NCI-H82 treated with DMSO at 0.1 percent for 48 hours (cell line): Measurements from ENCODE around the gene DOK3.

Source experiments
- DNase-seq: peaks from one replicate; lab custom pipeline; 2025; ENCODE audit not compliant: unreplicated experiment; lab: John Stamatoyannopoulos, UW

Gene DOK3, protein sequence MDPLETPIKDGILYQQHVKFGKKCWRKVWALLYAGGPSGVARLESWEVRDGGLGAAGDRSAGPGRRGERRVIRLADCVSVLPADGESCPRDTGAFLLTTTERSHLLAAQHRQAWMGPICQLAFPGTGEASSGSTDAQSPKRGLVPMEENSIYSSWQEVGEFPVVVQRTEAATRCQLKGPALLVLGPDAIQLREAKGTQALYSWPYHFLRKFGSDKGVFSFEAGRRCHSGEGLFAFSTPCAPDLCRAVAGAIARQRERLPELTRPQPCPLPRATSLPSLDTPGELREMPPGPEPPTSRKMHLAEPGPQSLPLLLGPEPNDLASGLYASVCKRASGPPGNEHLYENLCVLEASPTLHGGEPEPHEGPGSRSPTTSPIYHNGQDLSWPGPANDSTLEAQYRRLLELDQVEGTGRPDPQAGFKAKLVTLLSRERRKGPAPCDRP

GRCh38 chr5:177509381-177509951 lies at the start of gene DOK3:
DOK3 (minus strand) TSS chr5:177509826; CDS start chr5:177509540, 286 bp downstream.
- DNase-seq = no peak

GRCh38 chr5:177557796-177558195 lies 48.2 kb upstream of the DOK3 start:
- DNase-seq = no peak

GRCh38 chr5:177557041-177557647 lies 47.5 kb upstream of the DOK3 start:
- no peak for DNase-seq

DNA sequence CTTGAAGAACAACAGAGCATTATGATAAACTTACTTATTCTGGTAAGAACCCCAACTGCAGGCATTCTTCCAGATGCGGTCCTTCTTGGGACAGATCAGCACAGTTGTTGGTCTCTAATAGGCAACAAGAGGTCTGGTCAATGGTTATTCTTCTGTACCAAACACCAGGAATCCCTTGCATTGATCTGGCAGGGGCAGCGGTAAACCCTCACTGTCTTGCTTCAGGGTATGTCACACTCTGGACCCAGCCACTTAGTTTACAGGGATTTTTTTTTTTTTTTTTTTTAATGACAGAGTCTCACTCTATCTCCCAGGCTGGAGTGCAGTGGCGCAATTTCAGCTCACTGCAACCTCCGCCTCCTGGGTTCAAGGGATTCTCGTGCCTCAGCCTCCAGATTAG lies 46.0 kb upstream of the DOK3 start:
- DNase-seq = no peak

- DNase-seq = no peak
Observed at GRCh38 chr5:177555228-177555627, 45.6 kb upstream of the DOK3 start.

DNA sequence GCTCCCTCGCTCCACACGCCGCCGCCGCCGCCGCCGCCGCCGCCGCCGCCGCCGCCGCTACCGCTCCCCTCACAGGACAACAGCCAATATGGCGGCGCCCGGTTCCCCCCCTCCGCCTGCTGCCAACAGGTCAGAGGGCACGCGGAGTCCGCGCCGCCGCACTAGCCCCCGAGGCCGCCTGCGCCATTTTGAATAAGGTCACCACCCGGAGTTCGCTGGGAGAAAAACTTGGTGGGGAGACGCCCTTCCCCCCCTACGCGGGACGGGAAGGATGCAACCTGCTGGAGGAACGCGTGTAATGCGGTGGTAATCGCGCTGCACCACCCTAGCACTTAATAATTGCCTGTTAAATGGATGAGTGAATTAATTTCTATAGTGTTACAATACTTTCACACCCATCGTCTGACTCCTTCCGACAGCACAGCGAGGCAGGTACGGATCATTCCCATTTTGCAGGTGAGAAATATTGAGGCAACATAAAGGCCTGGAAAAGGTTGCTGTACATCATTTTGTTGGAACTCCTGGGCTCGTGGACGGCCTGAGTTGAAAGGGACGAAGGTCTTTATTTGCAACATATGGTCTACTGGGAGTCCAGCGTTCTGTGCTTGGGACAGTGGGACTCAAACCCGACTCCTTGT lies 45.0 kb upstream of the DOK3 start, which contains the start of gene FAM193B:
FAM193B (minus strand) TSS at position 90 of the 638 bp plus-strand sequence. CDS start 105 bp downstream, outside the sequence.
- DNase-seq = peak; percentile 50

DNA sequence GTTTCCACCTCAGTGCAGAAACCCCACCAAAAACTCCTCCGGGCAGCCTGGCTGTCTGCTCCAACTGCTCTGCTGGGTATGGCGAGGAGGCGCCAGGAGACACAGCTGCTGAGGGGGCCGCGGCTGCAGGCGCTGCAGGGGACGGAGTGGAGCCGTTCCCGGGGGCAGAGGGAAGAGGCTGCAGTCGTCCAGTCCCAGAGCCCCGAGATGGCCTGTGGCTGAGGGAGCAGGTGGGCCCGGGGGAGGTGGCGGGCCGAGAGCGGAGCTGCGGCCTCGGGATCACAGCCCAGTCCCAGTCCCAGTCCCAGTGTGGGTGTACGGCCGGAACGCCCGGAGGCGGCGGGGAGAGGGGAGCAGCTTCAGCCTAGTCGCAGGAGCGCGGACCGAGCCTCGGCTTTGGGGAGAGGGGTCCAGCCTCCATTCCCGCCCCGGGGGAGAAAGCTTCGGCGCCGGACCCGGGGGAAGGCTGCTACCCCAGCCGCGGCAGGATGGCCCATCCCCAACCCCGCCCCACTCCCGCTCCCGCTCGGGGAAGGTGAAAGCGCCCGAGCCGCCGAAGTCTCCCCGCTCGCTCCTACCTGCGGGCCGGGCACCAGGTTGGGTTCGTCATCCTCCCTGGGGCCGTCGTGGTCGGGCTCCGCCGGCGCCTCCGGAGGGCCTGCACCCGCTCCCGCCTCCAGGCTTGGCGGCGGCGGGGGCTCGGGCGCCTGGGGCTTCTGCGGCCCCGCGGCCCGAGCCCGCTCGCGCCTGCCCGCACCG lies 44.2 kb upstream of the DOK3 start:
- DNase-seq = no peak

GRCh38 chr5:177552839-177553455 lies 43.3 kb upstream of the DOK3 start:
- no peak for DNase-seq

- DNase-seq = no peak
Observed at GRCh38 chr5:177550122-177550521, 40.5 kb upstream of the DOK3 start.

GRCh38 chr5:177548495-177548894 lies 38.9 kb upstream of the DOK3 start:
- DNase-seq = no peak

DNA sequence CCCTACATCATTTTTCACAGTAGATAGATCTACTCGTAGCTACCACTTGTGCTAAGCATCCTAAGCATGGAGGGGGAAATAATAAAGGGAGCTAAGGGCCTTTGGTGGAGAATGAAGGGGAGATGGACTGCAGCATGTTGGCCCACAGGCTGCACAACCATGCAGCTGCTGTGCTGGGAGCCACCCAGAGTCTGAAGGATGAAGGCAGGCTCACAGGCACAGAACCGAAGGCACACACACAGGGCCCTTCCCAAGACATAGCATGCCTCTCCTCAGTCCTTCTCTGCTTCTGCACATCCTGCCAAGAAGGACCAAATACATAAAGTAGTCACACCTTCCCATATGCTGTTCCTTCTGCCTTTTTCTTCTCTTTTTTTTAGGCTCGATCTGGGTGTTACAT lies 38.1 kb upstream of the DOK3 start:
- DNase-seq = no peak

GRCh38 chr5:177546258-177546741 lies 36.7 kb upstream of the DOK3 start:
- no peak for DNase-seq

GRCh38 chr5:177545487-177546257 lies 36.0 kb upstream of the DOK3 start:
- no peak for DNase-seq

DNA sequence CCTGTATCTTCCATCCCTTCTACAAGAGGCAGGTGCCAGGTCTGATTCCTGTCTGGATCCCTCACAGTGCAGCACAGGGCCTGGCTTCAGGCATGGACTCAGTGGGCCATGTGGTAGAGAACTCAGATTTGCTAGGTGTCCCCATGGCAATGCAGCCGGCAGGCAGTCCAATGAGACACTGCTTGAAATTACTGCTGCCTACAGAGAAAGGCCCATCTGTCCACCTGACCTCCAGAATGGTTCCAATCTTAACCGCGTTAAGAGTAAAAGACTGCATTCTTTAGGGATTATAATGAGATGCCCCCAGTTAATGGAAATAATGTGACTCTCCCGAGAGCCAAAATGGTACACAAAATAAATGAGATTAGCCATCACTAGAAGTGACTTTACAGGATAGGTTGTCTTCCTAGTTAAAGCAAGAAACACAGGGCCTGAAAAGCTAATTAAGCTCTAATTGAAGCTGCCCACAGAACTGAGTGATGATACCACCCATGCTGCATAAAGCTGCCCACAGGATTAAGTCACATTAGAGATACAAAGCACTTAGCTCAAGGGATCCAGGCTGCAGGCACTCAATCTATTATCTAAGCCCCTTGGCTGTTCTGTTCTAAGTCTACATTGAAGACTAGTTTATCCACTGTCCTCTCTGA lies 33.3 kb upstream of the DOK3 start:
- peak; percentile 99 for DNase-seq

- no peak for DNase-seq
Observed at GRCh38 chr5:177540438-177540837, 30.8 kb upstream of the DOK3 start.

- DNase-seq = no peak
Observed at GRCh38 chr5:177539411-177539810, 29.8 kb upstream of the DOK3 start.

DNA sequence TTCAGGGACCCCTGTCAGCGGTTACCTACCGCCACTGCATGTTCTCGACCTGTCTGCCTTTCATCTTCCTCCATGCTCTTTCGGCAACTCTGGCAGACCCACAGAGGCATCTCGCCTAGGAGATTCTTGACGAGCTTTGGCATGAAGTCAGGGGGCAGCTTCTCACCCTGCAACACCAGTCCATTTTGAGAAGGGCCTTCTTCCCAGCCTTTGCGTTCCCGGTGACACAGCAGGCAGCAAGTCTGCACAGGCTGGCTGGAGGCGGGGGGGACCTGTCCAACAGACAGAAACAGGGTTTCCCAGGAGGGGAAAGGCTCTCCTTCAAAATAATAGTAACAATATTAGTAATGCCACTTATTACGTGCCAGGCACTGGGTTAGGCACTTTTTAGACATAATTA lies 29.2 kb upstream of the DOK3 start:
- no peak for DNase-seq

- DNase-seq = no peak
Observed at GRCh38 chr5:177537389-177538361, 28.0 kb upstream of the DOK3 start.
